ENCODE data around the gene RAP1GDS1.

RAP1GDS1 gene

GRCh38 chr4:98334461-98334860, 73.3 kb downstream of the RAP1GDS1 start:
- H3K79me2 ChIP-seq, result no peaks in the 10 kb centered on the region
- H3K4me1 ChIP-seq, result no peaks in the 10 kb centered on the region
- H3K27me3 ChIP-seq (ENCODE audit: control insufficient read depth, insufficient read depth, low read length), result no peaks in the 10 kb centered on the region
- TF ChIP-seq CTCF (IDR thresholded peaks at IDR 0.05), result no peak
- H3K36me3 ChIP-seq (ENCODE audit: control insufficient read depth, insufficient read depth, low read length), result no peaks in the 10 kb centered on the region
- no peak overlapping the region for H3K4me2 ChIP-seq (ENCODE audit: low read length)
- H2AFZ ChIP-seq, result no peak overlapping the region
- no peak overlapping the region for H3K4me3 ChIP-seq (ENCODE audit: low read depth, low read length)
- no peak overlapping the region for H3K27ac ChIP-seq
- H3K9ac ChIP-seq, result no peak overlapping the region
- H3K9me3 ChIP-seq (ENCODE audit: control insufficient read depth, low read length), result peaks cover 3% of the 10 kb centered on the region

- H3K4me3 ChIP-seq (ENCODE audit: low read depth, low read length), result no peak overlapping the region
- no peaks in the 10 kb centered on the region for H3K36me3 ChIP-seq (ENCODE audit: control insufficient read depth, insufficient read depth, low read length)
- H3K79me2 ChIP-seq, result no peaks in the 10 kb centered on the region
- H3K27me3 ChIP-seq (ENCODE audit: control insufficient read depth, insufficient read depth, low read length), result no peaks in the 10 kb centered on the region
- no peak overlapping the region for H3K4me2 ChIP-seq (ENCODE audit: low read length)
- H3K4me1 ChIP-seq, result peaks cover 3% of the 10 kb centered on the region
- TF ChIP-seq CTCF (IDR thresholded peaks at IDR 0.05), result no peak
- H2AFZ ChIP-seq, result no peak overlapping the region
- H3K9me3 ChIP-seq (ENCODE audit: control insufficient read depth, low read length), result no peaks in the 10 kb centered on the region
- H3K9ac ChIP-seq, result no peak overlapping the region
- no peak overlapping the region for H3K27ac ChIP-seq
These were observed 77.7 kb downstream of the RAP1GDS1 start for GRCh38 chr4:98338761-98339438.

- Histone ChIP-seq H2AFZ (no peak overlapping the region), H3K79me2 (no peaks in the 10 kb centered on the region), H3K9ac (no peak overlapping the region), H3K4me2 (ENCODE audit: low read length) (no peak overlapping the region), H3K4me3 (ENCODE audit: low read depth, low read length) (no peak overlapping the region), H3K4me1 (peaks cover 3% of the 10 kb centered on the region), H3K27ac (no peak overlapping the region), H3K9me3 (ENCODE audit: control insufficient read depth, low read length) (no peaks in the 10 kb centered on the region), H3K27me3 (ENCODE audit: control insufficient read depth, insufficient read depth, low read length) (no peaks in the 10 kb centered on the region), H3K36me3 (ENCODE audit: control insufficient read depth, insufficient read depth, low read length) (no peaks in the 10 kb centered on the region)
- TF ChIP-seq CTCF (IDR thresholded peaks at IDR 0.05), result no peak
These were observed 80.1 kb downstream of the RAP1GDS1 start for GRCh38 chr4:98341309-98341708.

- H3K27ac ChIP-seq, result no peak overlapping the region
- H3K9me3 ChIP-seq (ENCODE audit: control insufficient read depth, low read length), result no peaks in the 10 kb centered on the region
- no peak overlapping the region for H3K4me3 ChIP-seq (ENCODE audit: low read depth, low read length)
- H2AFZ ChIP-seq, result no peak overlapping the region
- H3K36me3 ChIP-seq (ENCODE audit: control insufficient read depth, insufficient read depth, low read length), result no peaks in the 10 kb centered on the region
- no peak overlapping the region for H3K4me2 ChIP-seq (ENCODE audit: low read length)
- H3K4me1 ChIP-seq, result peaks cover 3% of the 10 kb centered on the region
- TF ChIP-seq CTCF (IDR thresholded peaks at IDR 0.05), result no peak
- H3K9ac ChIP-seq, result no peak overlapping the region
- H3K79me2 ChIP-seq, result no peaks in the 10 kb centered on the region
- H3K27me3 ChIP-seq (ENCODE audit: control insufficient read depth, insufficient read depth, low read length), result no peaks in the 10 kb centered on the region
These were observed 82.4 kb downstream of the RAP1GDS1 start for GRCh38 chr4:98343626-98344025.

GRCh38 chr4:98345838-98346237, 84.7 kb downstream of the RAP1GDS1 start:
- Histone ChIP-seq H3K36me3 (ENCODE audit: control insufficient read depth, insufficient read depth, low read length) (no peaks in the 10 kb centered on the region), H3K4me1 (peaks cover 3% of the 10 kb centered on the region), H3K4me2 (ENCODE audit: low read length) (no peak overlapping the region), H3K27me3 (ENCODE audit: control insufficient read depth, insufficient read depth, low read length) (no peaks in the 10 kb centered on the region), H3K9ac (no peak overlapping the region), H3K9me3 (ENCODE audit: control insufficient read depth, low read length) (no peaks in the 10 kb centered on the region), H3K79me2 (no peaks in the 10 kb centered on the region), H3K27ac (no peak overlapping the region), H3K4me3 (ENCODE audit: low read depth, low read length) (no peak overlapping the region), H2AFZ (no peak overlapping the region)
- no peak for TF ChIP-seq CTCF (IDR thresholded peaks at IDR 0.05)
